OCI-LY7 (cell line): ENCODE measurements around the gene DNAJB4.

Experiments
- EZH2phosphoT487 ChIP-seq: fragments of 200-600 bp; sonication (generic); IDR thresholded peaks from 2 replicates; pipeline ENCODE4 v1.6.1; 2018; ENCODE audit warnings: low read depth, borderline replicate concordance, mild to moderate bottlenecking, mixed run types, antibody characterized with exemption, low read length, moderate library complexity, mixed read lengths
- TF ChIP-seq, protein P1 (sequence below): fragments of 200-600 bp; sonication (generic); conservative IDR thresholded peaks from 2 replicates; pipeline ENCODE4 v1.5.1; 2014; ENCODE audit warnings: mild to moderate bottlenecking, antibody characterized with exemption, low read length, moderate library complexity, mixed read lengths

DNA sequence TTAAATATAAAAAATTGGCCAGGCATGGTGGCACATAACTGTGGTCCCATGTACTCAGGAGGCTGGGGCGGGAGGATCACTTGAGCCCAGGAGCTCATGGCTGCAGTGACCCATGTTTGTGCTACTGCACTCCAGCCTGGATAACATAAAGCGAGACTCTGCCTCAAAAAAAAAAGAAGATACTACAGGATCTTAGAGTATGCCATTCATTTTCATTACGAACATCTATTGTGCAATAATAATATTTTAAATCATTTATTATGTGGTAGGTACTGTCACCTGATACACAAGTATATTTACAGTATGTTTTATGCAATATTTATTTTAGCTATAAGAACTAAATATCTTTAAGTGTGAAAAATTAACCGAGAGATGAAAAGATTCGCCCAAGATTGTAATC is 31.7 kb downstream of the DNAJB4 start:
- no peak for TF ChIP-seq EZH2phosphoT487
- TF ChIP-seq, protein P1, sequence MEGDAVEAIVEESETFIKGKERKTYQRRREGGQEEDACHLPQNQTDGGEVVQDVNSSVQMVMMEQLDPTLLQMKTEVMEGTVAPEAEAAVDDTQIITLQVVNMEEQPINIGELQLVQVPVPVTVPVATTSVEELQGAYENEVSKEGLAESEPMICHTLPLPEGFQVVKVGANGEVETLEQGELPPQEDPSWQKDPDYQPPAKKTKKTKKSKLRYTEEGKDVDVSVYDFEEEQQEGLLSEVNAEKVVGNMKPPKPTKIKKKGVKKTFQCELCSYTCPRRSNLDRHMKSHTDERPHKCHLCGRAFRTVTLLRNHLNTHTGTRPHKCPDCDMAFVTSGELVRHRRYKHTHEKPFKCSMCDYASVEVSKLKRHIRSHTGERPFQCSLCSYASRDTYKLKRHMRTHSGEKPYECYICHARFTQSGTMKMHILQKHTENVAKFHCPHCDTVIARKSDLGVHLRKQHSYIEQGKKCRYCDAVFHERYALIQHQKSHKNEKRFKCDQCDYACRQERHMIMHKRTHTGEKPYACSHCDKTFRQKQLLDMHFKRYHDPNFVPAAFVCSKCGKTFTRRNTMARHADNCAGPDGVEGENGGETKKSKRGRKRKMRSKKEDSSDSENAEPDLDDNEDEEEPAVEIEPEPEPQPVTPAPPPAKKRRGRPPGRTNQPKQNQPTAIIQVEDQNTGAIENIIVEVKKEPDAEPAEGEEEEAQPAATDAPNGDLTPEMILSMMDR: no peak
